Activated gamma-delta T cell treated with Interleukin-2 at 50 U/mL for 16 hours (primary cell): ENCODE measurements around the gene HIP1R.
"Not testable (repeated sequence)": the region's sequence is repeated elsewhere in the genome, so short reads cannot be mapped to it uniquely, and the experiment has no call there.

Experiments
- DNase-seq: peaks from one replicate; pipeline ENCODE4 v3.0.0-alpha.2; 2020

The HIP1R gene

GRCh38 chr12:122875590-122876220 lies 40.4 kb downstream of the HIP1R start:
- no peak for DNase-seq

DNA sequence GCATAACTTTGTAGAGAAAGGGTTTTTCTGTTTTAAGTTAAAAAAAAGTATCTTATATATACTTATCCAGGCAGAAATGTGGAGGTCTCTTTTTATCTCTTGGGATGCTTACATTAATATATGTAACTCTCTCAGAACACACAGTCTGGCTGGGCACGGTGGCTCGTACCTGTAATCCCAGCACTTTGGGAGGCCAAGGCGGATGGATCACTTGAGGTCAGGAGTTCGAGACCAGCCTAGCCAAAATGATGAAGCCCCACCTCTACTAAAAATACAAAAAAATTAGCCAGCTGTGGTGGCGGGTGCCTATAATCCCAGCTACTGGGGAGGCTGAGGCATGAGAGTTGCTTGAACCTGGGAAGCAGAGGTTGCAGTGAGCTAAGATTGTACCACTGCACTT lies 41.0 kb downstream of the HIP1R start:
- DNase-seq: not testable (repeated sequence)

DNA sequence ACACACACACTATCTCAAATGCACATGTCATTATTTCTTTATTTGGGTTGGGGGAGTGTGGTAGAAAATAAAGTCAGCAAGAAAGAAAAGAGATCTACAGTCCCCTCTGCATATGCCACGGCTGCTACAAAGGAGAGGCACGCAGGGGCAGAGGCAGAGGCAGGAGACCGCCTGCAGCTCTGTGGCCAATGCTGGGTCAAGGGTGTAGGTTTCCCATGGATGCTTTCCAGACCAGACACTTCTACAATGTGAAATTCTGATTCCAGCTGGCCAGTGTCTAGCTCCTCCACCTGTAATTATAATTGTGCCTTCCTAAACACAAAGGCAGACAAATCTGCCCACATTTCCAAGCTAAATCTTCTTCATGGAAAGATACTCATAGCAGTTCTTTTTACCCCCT lies 41.5 kb downstream of the HIP1R start:
- DNase-seq: no peak

GRCh38 chr12:122878780-122879612 lies 43.7 kb downstream of the HIP1R start:
- DNase-seq: no peak

GRCh38 chr12:122880155-122880667 lies 45.0 kb downstream of the HIP1R start:
- no peak for DNase-seq

DNA sequence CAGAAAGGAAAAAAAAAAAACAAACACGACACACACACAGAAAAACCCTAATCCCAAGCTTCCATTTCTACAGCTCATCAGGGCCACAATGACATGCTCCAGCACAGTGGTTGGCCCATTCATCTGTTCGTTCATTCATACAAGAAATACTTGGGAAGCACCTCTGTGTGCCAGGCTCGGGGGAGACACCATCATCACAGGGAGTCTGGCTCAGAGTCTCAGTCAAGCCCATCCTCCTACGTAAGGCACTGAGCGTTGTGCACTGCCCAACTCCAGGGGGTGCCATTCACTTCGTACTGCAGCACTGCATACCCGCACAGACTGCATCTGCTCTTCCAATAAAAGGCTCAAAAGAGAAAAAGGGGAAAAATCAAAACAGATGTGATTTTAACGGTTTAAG lies 45.4 kb downstream of the HIP1R start:
- DNase-seq: no peak

DNA sequence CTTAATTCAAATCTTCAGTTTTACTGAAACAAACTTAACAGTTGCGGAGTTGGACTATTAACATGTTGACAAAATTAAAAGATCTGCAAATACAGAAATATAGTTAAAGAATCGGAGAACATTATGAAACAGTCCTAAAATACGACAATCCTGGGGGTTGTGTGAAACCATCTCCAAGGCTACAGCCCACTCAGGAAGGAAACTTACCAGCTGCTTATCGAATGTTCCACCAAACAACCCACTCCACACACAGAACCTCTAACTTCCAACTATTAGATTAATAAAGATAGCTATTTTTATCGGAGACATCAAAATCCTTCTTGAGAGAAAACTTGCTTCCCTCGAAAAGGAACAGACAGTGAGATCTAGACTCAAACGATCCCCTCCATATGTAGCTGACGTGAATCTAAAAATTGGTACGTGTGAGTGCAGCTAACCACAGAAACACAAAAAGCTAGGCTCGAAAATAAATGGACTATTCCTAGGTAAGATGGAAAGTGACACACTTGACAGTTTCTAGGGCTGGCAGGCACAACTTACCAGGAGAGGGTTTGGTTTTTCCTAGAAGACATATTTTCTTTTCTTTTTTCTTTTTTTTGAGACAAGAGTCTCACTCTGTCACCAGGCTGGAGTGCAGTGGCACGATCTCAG lies 47.8 kb downstream of the HIP1R start:
- no peak for DNase-seq

- DNase-seq: no peak
These were observed 49.0 kb downstream of the HIP1R start for GRCh38 chr12:122884091-122884826.

- no peak for DNase-seq
These were observed 49.6 kb downstream of the HIP1R start for GRCh38 chr12:122884860-122885259.

GRCh38 chr12:122886161-122886560 lies 50.9 kb downstream of the HIP1R start:
- DNase-seq: no peak

- DNase-seq: no peak
These were observed 51.9 kb downstream of the HIP1R start for GRCh38 chr12:122886851-122887818.

GRCh38 chr12:122887819-122888212 lies 52.6 kb downstream of the HIP1R start:
- DNase-seq: no peak

DNA sequence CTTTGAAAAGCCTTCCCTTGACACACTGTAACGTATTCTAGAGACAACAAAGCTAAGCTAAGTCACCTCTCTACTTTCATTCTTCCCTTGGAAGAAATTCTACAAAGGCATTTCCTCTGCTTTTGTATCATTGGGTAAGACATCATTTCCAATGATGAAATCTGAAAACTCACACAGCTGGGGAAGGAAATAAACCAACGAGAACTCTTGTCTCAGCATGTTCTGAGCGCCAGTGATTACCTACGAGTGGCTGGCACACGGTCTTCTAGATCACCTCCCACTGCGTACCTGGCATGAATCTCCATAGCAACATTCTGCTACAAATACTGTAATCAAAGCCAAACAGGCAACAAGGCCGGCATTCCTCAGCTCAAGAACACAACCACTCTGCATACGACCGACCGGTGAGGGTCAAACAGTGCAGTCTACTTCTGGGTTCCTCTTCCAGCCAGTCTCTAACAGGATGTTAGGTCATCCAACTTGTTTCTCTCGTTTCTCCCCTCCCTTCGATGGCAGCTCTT lies 53.0 kb downstream of the HIP1R start:
- no peak for DNase-seq

GRCh38 chr12:122889761-122890520 lies 54.7 kb downstream of the HIP1R start:
- no peak for DNase-seq

- DNase-seq: no peak
These were observed 56.6 kb downstream of the HIP1R start for GRCh38 chr12:122891661-122892525.

- not testable (repeated sequence) for DNase-seq
These were observed 57.5 kb downstream of the HIP1R start for GRCh38 chr12:122892724-122893123.

DNA sequence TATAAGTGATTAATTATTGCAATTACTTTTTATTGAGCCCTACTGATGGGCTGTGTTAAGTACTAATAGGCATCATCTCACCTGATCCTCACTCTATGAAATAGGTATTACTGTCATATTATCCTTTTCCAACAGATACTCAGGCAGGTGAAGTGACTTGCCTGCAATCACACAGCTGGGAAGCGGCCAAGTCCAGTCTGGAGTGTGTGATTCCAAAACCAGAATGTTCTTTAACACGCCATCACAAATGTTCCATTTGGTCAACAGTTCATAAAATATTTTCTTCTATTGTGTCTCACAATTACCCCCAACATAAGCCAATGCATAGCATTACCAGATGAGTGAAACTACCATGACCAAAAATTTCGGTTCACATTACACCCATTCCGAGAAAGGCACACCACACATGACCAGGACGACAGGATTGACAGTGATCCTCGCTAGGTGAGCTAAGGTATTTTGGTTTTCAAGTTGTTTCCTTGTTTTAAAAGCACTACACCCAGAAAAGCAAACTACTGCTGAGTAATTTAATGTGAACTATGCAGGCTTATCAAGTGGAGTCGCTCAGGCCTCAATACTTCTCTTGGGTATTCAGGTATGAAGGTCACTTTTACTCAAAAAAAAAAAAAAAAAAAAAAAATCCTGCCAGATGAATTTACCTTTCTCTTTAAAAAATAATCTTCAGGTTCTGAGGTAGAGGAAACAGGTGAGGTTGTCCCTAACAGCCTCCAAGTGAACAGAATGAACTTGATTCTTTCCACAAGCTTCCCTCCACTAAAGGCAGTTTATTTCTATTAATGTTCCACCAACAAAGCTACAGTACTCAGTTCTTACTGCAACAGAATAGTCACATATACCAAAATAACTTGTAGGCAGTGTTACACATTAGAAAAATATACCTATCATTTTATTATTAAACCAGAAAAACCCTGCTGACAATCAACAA lies 58.2 kb downstream of the HIP1R start:
- no peak for DNase-seq
